ENCODE data around the gene MRPL20.
"Not testable (repeated sequence)": the region's sequence is repeated elsewhere in the genome, so short reads cannot be mapped to it uniquely, and the experiment has no call there.

MRPL20 gene

DNA sequence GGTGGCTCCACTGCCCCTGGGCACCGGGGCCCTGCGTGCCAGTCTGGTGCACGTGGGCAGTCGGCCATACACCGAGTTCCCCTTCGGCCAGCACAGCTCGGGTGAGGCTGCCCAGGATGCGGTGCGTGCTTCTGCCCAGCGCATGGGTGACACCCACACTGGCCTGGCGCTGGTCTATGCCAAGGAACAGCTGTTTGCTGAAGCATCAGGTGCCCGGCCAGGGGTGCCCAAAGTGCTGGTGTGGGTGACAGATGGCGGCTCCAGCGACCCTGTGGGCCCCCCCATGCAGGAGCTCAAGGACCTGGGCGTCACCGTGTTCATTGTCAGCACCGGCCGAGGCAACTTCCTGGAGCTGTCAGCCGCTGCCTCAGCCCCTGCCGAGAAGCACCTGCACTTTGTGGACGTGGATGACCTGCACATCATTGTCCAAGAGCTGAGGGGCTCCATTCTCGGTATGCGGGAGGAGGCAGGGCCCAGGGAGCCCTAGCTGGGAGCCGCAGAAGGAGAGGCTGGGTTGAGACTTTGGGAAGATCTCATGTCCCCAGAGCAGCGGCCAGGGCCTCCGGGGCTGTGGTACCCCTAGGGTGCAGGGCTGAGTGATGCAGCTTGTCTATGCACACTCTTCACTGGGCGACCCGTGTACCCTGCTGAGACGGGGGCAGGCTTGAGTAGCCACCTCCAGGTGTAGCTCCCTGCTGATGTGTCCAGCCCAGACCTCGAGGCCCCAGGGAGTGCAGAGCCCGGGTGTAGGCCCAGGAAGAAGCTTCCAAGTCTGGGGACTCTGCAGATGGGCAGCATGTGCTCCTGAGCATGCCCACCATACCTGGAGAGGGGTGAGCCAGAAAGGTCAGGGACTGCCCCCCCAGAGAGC lies 30.2 kb upstream of the MRPL20 start:
- DNase-seq (ENCODE audit: low read depth), result no peak

DNA sequence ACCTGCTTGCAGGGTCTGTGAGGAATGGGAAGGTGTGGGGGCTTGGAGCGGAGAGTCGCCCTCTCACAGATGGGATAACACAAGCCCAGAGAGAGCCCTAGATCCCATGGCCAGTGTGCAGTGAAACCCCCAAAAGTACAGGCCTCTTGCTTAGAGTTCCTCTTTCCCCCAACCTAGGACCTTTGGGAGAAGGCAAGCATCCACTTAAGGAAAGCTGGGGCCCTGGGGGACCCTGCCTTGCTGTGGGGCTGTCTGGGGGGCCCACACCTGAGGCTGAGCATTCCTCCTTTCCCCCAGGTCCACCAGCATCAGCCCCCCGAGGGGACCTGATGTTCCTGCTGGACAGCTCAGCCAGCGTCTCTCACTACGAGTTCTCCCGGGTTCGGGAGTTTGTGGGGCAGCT lies 29.5 kb upstream of the MRPL20 start:
- no peak for DNase-seq (ENCODE audit: low read depth)

DNA sequence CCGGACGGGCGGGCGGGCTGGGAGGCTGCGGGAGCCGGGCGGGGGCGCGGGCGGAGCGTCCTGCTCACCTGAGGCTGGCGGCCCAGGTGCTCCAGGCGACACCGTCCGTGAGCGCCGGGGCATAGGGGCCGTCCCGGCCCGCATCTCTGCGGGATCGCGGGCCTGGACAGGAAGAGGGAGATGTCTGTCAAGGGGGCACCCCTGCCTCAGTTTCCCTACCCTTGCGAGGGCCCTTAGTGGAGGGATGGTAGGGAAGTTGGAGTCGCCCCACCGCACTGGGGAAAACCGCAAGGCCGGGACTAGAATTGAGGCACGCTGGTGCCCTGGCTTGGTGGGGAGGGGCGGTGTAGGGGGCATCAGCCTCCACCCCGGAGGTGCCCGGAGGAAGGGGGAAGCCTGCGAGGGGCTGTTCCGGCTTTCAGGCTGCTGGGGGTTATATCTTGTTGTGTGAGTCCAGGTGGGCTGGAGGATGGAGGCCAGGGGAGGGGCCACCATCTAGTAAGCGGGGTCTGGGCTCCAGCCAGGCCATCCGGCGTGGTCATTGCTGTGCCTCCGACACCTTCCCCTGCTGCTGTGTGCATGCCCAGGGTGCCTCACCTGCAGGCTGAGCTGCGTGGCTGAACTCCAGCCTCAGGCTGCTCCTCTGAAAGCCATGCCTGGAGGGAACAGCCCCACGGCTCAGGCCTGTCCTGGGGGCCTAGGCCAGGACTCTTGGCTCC lies 29.0 kb upstream of the MRPL20 start:
- no peak for DNase-seq (ENCODE audit: low read depth)

DNA sequence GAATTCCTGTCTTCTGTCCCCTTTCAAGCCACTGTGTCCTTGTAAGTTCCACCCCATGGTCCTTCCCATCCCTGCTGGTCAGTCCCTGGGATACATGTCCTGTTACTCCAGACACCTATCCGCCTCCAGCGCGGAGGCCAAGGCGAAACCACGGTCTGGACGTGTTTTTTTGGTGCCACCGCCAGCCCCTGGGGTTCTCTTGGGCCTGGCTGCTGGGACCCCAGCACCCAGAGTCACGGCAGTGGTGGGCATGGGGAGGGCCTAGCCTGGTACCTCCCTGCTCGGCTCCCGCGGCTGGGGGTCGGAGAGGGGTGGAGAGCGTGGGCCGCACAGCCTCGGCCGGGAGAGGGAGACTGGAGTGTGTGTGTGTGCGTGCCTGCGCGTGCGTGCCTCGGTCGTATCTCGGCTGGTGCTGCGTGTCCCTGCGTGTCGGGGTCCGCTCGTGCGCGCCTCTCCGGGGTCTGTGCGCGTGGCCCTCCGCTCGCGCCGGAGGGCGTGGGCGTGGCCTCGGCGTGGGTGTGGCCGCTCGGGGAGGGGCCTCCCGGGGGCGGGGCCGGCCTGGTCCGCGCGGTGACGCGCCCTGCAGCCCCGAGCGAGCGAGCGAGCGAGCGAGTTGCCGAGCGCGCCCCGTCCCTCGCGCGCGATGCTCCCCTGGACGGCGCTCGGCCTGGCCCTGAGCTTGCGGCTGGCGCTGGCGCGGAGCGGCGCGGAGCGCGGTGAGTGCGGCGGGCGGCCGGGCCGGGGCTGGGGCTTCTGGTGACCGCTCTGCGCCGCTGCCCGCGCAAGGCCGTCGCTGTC lies 28.2 kb upstream of the MRPL20 start, which contains the start of gene VWA1:
TSS of gene VWA1 (plus strand) at position 585 of the 798 bp plus-strand sequence. CDS start at position 644, 59 bp downstream.
- peak; percentile 38 for DNase-seq (ENCODE audit: low read depth)

DNA sequence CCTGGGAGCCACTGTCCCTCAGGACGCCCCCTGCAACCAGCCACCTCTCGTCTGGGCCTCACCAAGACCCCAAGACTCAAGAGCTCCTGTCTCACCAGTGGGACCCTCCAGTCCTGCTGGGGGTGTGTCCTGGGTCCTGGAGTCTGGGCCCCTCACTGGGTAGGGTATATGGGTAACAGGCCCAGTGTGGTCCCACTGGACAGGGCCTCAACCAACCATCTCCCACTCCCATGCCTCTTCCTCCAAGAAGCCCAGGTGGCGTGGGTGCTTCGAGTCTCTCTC lies 27.7 kb upstream of the MRPL20 start:
- no peak for DNase-seq (ENCODE audit: low read depth)

DNA sequence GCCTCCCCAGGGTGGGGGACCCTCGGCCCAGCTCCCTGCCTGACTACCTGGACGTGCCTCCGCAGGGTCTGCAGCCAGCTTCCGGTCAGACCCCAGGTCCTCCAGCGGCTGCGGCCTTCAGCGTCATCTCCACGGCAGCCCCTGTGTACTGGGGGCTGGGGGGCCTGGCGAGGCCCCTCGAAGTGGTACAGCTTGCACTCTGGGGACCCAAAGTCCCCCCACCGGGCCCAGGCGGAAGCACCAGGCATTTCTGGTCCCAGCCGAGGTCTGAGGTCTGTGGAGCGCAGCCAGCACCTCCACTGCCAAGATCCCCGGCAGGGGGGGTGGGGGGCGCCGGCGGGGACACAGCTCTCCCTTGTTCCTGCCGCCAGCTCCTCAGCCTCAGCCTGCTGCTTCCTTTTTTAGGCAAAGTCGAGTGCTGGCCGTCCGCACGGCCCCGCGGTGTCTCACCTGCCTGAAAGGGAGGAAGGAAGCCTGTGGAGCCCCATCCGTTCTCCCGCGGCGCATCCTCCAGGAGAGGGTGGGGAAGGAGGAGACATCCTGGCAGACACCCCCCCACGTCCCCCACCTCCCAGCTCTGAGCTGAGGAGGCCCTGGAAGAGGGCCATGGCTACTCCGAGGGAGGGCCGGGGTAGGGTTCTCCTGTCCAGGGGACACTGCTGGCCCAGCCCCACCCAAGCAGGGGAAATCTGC lies 27.2 kb upstream of the MRPL20 start:
- no peak for DNase-seq (ENCODE audit: low read depth)

DNA sequence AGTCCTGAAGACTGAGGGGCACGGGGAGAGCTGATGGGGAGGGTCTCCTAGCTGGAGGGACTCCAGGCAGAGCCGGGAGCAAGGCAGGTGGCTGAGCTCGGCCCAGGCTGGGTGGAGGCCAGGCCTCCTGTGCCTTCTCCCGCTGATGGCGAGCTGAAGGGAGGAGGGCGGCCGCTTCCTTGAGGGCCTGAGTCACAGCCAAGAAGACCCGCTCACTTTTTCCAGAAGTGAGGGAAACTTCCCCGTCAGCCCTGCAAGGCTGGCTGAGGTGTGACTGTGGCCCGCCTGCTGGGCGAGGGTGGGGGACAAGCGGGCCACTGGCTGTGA lies 26.7 kb upstream of the MRPL20 start:
- DNase-seq (ENCODE audit: low read depth), result no peak

DNA sequence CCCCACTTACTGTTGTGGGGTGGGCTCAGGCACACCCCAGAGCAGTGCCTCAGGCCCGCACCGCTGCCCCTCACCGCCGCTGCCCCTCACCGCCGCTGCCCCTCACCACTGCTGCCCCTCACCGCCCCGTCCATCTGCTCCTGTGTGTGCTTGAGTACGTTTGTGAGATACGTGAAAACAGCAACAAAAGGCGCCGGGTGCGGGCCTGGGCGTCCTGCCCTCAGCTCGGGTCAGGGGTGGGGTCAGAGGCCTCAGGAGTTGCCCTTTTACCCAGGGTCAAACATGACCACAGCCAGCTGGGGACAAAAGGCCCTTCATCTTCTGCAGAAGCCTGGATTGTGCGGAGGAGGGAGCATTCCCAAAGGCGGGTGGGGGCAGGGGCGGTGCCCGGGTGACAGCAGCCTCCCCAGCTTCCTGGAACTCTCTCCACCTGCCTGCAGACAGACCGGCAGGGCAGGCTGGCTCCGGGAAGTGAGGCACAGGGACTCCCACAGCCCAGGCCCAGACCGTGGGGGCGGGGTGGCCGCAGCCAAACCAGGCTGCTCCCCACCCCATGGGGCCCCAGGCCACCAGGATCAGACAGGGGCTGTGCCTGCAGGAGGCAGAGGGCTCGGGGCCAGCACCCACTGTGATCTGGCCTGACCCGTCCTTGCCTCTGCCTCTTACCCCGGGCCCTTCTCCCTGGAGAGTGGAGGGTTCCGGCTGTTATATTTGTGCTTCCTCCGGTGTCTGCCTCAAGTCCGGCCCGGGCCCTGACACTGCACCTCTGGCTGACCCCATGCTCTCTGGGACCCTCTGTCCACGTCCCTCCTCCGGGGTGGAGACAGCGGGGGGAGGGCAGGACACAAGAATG lies 26.1 kb upstream of the MRPL20 start:
- no peak for DNase-seq (ENCODE audit: low read depth)

DNA sequence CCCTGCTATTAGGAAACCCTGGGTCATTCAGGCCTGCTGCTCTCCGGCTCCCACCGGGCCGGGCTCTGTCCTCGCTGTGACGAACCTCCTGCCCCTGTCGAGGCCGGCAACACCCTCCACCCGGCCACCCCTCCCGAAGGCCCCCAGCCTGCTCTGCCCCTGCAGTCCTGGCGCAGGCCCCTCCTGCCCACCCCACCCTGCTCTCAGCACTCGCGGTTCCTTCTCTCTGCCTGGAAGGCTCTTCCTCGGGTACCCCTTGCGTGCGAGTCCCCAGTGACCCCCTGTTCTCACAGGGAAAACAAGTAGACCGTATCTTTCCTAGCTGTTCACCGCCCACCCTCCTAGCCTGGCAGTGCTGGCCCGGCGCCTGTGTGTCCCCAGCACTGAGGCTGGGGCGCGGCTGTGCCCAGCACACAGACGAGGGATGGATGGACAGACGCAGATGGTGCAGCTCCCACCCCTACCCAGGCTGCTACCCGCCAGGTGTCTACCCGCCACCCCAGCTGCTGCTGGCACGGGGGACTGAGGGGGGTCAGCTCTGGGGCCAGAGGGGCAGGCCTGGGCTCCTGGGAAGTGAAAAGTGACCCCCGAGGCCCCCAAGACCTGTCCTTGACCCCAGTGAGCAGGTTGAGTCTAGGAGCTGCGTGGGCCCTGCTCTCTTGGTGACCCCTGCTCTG lies 25.3 kb upstream of the MRPL20 start:
- no peak for DNase-seq (ENCODE audit: low read depth)

DNA sequence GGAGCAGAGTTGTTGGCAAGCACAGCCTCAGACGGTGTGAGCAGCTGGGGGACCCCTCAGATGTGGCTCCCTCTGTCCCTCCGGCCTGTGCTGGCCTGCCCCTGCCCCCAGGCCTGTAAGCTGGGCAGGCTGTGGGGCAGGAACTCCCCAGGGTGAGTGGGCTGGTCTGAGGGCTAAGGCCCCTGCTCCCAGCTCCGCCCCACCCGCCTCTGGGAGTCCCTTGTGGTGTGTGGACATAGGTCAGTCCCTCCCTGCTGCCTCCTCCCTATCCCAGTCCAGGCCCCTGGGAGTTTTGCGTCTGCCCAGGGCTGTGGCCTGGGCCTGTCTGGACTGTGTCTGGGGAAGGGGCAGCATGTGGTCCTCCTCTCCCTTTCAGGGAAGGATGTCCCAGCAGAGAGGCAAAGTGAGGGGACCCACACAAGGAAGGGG lies 24.8 kb upstream of the MRPL20 start:
- no peak for DNase-seq (ENCODE audit: low read depth)

DNA sequence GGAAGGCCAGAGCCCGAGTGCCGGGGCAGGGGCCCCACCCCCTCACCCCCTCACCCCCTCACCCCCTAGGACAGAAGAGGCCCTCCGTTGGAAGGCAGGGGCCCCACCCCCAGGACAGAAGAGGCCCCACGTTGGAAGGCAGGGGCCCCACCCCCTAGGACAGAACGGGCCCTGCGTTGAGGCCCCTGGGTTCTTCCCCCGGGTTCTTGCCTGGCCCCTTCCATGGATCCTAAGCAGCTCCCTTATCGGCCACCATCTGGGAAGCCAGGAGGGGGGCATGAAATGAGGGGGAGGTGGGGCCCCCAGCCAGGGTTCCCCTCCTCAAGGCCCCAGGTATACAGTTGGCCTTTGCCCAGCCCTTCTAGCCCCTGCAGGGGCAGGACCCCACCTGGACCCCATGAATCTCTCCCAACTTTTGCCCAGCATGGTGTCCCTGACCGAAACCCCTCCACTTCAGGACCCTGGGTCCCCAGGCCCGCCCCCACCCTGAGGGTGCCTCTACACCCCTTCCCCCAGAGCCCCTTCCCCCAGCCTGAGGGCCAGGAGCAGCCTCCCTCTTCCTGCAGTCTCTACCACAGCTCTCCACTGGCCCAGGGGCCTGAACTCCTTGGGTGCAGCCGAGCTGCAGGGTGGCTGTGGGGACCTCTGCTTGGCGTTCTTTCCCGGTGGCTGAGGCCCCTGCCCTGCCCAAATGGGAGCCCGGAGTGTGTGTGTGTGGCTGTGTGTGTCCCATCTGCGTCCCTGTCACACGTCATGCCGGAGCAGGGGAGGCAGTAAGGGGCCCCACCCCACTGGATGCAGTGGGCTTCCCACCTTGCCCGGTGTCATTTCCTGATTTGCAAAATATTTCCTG lies 24.1 kb upstream of the MRPL20 start:
- DNase-seq (ENCODE audit: low read depth), result no peak

DNA sequence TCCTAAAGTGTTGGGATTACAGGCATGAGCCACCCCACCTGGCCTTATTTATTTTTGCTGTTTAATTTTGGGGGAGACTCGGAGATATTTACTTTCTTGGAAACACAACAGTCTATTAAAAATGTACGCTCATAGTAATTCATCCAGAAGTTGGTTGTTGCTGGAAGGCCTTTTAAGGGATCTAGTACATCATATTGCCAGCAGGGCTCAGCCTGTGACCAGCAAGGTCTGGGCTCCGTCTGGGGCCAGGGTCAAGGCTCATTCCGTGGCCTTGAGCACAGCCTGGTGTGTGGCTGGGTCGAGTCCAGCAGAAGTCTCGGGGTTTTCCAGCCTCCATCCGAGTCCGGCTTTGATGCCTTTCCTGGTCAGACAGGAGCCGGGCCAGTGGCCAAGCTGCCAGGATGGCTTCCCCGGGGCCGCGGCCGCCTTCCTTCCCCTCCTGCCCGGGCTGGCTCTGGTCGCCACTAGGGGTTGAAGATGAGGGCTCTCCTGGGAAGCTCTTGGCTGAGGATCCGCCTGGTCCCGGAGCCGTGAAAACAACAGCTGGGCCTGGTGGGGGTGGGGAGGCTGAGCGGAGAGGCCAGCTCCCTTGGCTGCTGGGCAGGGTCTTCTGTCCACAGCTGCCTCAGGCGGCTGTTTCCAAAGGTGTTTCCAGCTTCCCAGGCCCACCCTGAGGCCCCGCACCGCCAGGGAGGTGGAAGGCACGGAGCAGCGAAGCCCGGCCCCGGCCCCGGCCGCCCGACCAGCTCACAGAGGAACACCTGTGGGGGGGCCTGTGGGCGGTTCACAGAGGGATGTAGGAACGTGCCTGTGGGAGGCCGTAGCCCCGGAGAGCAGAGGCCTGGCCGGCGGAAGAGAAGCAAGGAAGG lies 23.3 kb upstream of the MRPL20 start:
- DNase-seq (ENCODE audit: low read depth), result no peak

DNA sequence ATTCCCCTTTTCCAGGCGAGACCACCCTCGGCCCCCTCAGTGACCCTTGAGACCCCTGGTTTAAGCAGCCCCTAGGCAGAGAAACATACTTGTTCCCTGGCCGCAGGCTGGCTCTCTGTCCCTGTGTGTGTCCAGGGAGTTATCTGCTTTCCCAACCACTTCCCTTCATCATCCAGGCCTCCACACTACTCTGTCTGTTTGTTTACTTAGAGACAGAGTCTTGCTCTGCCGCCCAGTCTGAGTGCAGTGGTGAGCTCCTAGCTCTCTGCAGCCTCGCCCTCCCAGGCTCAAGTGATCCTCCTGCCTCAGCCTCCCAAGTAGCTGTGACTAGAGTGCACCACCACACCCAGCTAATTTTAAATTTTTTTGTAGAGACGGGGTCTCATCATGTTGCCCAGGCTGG lies 22.6 kb upstream of the MRPL20 start:
- DNase-seq (ENCODE audit: low read depth), result no peak

DNA sequence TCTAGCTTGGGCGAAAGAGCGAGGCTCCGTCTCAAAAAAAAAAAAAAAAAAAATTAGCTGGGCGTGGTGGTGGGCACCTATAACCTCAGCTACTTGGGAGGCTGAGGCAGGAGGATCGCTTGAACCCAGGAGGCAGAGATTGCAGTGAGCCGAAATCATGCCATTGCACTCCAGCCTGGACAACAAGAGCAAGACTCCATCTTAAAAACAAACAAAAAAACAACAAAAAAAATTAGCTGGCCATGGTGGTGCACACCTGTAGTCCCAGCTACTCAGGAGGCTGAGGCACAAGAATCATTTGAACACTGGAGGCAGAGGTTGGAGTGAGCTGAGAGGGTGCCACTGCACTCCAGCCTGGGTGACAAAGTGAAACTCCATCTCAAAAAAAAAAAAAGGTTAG lies 21.9 kb upstream of the MRPL20 start:
- not testable (repeated sequence) for DNase-seq (ENCODE audit: low read depth)

DNA sequence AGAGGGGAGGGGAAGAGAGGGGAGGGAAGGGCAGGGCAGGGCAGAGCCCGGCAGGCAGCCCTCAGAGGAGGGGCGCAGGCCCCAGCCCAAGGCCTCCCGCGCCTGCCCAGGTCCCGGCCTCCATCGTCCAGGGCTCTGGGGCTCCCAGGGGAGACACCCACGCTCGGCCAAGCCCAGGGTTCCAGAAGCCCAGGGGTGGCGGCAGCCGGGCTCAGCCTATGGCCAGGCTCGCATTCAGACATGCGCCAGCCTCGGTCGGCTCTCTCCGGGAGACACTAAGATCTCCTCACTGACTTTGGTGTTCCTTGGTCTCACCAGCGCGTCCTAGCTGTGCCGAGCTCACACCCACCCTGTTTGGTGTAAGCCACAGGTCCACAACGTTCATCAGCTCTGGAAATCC lies 21.1 kb upstream of the MRPL20 start:
- no peak for DNase-seq (ENCODE audit: low read depth)

DNA sequence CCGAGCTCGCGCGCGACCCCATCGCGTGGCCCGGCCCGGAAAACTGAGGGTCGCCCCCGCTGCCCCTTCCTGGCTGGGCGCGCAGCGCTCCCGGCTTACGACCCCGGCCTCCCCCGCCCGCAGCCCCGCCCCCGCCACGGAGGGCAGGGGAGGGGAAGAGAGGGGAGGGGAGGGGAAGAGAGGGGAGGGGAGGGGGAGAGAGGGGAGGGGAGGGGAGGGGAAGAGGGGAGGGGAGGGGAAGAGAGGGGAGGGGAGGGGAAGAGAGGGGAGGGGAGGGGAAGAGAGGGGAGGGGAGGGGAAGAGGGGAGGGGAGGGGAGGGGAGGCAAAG lies 20.7 kb upstream of the MRPL20 start:
- DNase-seq (ENCODE audit: low read depth), result no peak

DNA sequence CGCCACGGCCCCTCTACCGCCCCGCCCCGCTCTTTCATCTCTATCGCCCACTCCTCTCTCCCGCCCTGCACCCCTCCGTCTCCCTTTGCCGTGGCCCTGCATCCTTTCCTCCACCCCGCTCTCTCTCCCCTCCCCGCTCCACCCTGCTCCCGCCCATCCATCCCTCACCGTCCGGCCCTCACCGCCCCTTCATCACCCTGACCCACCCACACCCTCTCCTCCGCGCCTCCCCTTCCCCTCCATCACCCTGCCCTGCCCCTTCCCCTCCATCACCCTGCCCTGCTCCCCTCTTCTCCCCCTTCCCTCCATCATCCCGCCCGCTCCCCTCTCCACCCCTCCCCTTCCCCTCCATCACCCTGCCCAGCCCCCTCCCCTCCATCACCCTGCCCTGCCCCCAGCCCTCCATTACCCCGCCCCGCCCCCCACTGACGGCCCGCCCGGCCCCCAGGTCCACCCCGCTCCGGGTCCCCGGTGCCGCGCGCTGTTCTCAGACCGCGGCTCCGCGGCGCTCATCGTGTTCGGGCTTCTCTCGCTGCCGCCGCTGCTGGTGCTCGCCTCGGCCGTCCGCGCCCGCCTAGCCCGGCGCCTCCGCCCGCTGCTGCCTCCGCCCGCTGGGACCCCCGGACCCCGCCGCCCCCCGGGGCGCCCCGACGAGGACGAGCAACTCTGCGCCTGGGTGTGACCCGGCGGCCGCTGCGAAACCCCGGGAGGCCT lies 20.2 kb upstream of the MRPL20 start:
- DNase-seq (ENCODE audit: low read depth), result no peak

DNA sequence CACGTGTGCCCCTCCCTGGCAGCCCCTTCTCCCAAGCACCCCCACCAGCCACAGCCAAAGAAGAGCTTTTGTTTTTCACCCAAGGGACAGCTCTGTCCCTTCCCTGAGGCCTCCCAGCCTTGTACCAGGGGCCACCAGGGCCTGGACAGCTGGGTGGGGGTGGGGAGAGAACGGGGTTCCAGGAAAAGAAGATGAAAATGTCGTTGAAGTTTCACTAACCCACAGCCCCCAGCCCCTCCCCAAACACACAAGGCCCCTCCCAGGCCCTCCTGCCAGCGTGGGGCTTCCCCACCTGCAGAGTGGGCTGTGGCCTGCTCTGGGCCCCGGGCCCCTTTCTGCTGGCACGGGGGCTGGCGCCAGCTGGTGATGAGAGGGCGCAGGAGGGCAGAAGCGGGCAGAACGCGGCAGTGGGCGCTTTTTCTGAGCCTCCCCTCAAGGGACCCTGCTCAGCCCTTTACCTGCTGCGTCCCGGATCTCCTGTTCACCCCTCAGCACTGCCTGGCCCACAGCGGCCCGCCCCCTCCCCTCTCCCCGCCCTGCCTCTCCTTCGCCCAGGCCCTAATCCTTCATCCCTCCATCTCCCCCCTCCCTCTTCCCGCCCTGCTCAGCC lies 19.5 kb upstream of the MRPL20 start:
- no peak for DNase-seq (ENCODE audit: low read depth)
